Occipital lobe (tissue), 1 donor: ENCODE data around the gene TRIM21. TPM values are rescaled to one million over a fixed set of nuclear protein-coding genes. Genes with fewer than 3 reads are reported as not detected.

Source experiments
- total RNA-seq: library from RNA; depleted of rRNA; stranded (reverse); fragments of >200 nt; gene quantifications from one replicate; pipeline ENCODE4 v1.2.3, GENCODE V29; 2014

TRIM21 gene
- total RNA-seq, 1 donor from 2014 or later: 6.6 TPM

Other genes starting within 250 kb of the TRIM21 start
- gene OR52B4, start 25.3 kb downstream of the TRIM21 start, total RNA-seq: not detected
- not detected for gene OR52K2, start 55.6 kb upstream of the TRIM21 start, total RNA-seq
- gene OR52K1, start 88.9 kb upstream of the TRIM21 start, total RNA-seq: not detected
- not detected for gene OR52M1, start 151.5 kb upstream of the TRIM21 start, total RNA-seq
- not detected for gene OR52I2, start 188.0 kb upstream of the TRIM21 start, total RNA-seq
- not detected for gene OR52I1, start 200.3 kb upstream of the TRIM21 start, total RNA-seq
- gene TRIM68, start 214.5 kb upstream of the TRIM21 start, total RNA-seq: 10.8 TPM
- gene OR51D1, start 243.8 kb upstream of the TRIM21 start, total RNA-seq: not detected